ENCODE data around the gene PLEKHA7.

DNA sequence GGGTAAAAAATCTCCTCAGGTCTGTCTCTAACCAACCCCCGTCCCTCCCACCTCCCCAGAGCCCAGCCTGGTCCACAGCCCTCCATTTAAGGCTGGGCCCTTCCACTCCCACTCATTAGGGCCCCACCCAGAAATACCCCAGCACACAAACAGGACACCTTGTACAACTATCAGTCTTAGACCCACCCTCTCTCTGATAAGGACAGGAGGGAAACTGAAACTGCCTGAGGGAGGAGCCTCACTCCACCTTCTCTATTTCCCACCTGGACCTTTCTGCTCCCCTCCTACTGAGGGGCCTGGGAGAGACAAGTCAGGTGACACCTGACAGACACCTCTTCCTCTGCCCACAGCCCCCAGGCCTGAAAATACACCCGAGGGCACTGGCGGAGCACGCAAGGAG, 90.2 kb downstream of the PLEKHA7 start:
- TF ChIP-seq, protein P1, sequence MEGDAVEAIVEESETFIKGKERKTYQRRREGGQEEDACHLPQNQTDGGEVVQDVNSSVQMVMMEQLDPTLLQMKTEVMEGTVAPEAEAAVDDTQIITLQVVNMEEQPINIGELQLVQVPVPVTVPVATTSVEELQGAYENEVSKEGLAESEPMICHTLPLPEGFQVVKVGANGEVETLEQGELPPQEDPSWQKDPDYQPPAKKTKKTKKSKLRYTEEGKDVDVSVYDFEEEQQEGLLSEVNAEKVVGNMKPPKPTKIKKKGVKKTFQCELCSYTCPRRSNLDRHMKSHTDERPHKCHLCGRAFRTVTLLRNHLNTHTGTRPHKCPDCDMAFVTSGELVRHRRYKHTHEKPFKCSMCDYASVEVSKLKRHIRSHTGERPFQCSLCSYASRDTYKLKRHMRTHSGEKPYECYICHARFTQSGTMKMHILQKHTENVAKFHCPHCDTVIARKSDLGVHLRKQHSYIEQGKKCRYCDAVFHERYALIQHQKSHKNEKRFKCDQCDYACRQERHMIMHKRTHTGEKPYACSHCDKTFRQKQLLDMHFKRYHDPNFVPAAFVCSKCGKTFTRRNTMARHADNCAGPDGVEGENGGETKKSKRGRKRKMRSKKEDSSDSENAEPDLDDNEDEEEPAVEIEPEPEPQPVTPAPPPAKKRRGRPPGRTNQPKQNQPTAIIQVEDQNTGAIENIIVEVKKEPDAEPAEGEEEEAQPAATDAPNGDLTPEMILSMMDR (IDR thresholded peaks at IDR 0.05 in 4 of 5, conservative IDR thresholded peaks at IDR 0.05 in 1 of 5) = no peak
- TF ChIP-seq POLR2A (IDR thresholded peaks at IDR 0.05) = no peak
